NCI-H69 (cell line): Measurements from ENCODE around the gene ATP5F1C.
"Not testable (repeated sequence)": the region's sequence is repeated elsewhere in the genome, so short reads cannot be mapped to it uniquely, and the experiment has no call there.

Experiments used
- DNase-seq: peaks from one replicate; lab custom pipeline; 2025; lab: John Stamatoyannopoulos, UW

The ATP5F1C gene

DNA sequence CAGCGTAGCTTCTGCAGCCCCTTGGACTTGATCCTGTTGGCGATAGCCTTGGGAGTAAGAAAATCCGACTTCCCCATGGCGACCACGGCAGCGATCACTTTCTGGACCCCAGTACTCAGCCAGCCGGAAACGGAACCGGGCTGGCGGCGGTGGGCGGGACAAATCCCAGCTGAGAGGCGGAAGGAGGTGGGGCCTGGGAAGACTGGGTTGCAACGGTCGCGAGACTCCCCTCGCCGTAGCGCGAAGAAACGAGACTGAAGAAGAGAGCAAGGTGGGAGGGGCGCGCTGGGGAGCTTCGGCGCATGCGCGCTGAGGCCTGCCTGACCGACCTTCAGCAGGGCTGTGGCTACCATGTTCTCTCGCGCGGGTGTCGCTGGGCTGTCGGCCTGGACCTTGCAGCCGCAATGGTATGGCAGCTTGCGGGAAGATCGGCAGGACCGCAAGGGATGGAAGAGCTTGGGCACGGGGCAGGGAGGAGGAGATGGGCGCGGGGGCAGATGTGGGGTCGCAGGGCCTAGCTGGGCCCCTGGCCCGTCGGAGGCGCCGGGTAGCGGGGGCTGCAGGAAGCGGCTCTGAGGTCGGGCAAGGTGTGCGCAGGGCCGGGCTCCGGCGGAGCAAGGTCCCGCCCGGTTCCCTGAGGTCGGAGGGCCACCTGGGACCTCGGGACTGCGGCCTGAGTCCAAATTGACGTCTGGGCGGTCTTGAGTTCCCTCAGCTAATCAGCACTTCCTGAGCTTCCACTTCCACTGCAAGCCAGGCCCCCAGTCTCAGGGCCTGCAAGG, at the start of gene ATP5F1C, which contains the start of gene KIN:
Gene ATP5F1C (plus strand): TSS at position 321 of the 782 bp plus-strand sequence. CDS start 31 bp downstream, at position 352.
Gene KIN (minus strand): TSS at position 137 of the 782 bp plus-strand sequence. CDS start 60 bp downstream, at position 77.
- peak; percentile 92 for DNase-seq

DNA sequence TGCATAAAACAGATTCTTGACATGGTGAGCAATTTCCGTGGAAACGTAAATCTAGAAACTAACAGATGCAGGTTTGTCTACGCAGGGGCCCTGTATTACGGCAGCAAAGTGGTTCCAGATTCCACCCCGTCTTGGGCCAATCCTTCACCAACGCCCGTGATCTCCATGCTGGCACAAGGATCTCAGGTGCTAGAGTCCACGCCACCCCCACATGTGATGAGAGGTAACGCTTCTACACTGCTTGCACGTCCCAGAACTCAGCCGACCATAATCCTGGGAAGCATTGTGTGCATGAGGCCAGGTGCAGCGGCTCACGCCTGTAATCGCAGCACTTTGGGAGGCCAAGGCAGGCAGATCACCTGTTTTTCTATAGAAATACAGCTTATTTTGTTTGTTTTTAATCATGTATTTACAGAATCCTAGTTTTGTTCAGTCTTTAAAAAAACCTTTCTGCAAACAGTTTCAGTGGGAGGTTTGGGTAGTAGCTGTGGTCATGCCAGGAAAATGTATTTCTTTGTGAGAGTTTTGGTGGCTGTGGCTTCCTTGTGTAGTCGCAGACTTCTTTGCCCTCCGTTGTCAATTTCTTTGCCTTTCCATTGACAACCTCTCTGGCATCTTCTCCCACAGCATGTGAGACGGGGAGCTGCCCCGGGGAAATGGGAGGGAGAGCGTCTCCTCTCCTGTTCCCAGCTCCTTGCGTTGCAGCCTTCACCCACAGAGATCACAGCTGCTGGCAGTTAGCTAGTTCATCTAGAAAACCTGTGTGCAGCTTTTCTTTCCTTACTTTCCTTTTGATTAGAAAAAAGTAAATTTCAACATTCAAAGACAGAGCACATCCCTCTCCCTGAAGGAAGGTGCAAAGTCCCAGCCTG, 49.2 kb upstream of the ATP5F1C start:
- DNase-seq: peak; percentile 32

DNA sequence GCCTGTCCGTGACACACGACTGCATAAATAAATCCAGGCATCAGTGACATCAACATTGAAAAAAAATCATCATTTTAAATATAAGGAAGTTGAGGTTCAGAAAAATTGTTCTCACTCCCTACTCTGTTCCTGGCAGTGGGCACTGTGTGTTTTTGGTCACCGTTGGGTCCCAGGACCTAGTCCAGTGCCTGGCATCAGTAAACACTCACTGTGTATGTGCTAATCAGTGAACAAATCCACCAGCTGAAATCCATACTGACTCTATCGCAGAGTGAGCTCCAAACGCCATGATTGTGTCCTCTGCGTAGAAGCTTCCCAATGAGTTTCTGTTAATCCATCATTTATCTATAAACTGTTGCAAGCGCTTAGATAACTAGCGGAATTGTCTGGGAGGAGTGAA, 43.7 kb upstream of the ATP5F1C start:
- no peak for DNase-seq

DNA sequence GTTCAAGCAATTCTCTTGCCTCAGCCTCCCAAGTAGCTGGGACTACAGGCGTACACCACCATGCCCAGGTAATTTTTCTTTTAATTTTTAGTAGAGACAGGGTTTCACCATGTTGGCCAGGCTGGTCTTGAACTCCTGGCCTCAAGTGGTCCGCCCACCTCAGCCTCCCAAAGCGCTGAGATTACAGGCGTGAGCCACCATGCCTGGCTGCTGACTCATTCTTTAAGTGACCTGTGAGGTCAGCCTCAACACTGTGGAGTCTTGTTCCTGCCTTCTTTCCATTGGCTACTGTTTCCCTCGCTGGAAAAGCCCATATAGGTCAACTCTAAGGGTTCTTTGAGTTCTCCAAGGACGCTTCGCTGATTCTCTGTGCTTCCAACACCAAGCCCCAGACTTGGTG, 39.3 kb upstream of the ATP5F1C start:
- DNase-seq: not testable (repeated sequence)

- no peak for DNase-seq
Measured at GRCh38 chr10:7750222-7750621, 37.8 kb upstream of the ATP5F1C start.

DNA sequence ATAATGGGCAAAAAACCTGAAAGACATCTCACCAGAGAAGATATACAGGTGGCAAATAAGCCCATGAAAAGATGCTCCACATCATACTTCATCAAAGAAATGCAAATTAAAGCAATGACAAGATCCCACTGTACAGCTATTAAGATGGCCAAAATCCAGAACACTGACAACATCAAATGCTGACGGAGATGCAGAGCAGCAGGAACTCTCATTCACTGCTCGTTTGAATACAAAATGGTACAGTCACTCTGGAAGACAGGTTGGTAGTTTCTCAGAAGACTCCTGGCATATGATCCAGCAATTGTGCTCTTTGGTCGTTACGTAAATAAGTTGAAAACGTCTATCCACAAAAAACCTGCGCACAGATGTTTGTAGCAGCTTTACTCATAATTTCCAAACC, 35.7 kb upstream of the ATP5F1C start:
- no peak for DNase-seq

- DNase-seq: no peak
Measured at GRCh38 chr10:7755103-7755502, 32.9 kb upstream of the ATP5F1C start.

DNA sequence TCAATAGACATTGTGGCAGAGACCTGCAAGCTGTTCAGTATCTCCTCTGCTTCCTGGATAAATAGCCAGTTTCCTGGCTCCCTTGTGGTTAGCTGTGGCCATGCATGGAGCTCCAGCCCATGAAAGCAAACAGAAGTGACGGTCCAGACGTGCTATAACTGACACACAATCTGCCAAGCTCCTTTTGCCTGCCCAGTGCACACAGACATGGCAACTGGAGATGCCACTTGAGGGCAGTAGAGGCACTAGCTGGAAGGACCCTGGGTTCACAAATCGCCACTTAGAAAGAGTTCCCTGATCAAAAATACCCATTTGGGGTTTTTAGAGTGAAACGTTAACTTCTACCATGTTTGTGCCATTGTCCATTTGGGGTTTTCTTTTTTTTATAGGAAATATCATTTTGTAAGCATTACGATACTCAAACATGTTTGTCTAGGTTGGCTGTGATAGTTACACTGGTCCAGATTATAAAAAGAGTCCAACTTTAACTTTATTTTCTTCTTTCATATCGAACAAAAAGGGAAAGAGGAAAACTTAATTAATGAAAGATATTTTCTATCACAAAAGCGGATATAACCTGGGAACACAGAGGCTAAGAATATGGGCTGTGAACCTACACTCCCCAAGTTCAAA, 31.5 kb upstream of the ATP5F1C start:
- DNase-seq: peak; percentile 45

DNA sequence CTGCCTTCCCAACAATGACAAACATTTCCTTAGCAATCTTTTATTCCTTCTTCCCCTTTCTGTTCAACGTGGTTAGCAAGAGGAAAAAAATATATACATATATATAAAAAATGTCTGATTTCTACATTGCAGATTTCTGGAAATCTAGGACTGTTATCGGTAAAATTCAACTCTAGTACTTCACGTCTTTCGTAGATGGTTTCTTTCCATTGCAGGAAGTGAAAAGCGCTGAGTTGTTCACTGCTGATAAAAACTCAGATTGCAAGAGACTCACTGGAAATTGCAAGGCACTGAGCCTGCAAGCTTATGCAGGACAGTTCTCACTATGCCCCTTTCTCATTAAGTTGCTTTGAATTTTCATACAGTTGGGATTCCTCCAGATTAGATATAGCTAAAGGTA, 24.0 kb upstream of the ATP5F1C start:
- DNase-seq: no peak

- no peak for DNase-seq
Measured at GRCh38 chr10:7766241-7766640, 21.7 kb upstream of the ATP5F1C start.

- no peak for DNase-seq
Measured at GRCh38 chr10:7767209-7767608, 20.8 kb upstream of the ATP5F1C start.

GRCh38 chr10:7768417-7768816, 19.6 kb upstream of the ATP5F1C start:
- no peak for DNase-seq

DNA sequence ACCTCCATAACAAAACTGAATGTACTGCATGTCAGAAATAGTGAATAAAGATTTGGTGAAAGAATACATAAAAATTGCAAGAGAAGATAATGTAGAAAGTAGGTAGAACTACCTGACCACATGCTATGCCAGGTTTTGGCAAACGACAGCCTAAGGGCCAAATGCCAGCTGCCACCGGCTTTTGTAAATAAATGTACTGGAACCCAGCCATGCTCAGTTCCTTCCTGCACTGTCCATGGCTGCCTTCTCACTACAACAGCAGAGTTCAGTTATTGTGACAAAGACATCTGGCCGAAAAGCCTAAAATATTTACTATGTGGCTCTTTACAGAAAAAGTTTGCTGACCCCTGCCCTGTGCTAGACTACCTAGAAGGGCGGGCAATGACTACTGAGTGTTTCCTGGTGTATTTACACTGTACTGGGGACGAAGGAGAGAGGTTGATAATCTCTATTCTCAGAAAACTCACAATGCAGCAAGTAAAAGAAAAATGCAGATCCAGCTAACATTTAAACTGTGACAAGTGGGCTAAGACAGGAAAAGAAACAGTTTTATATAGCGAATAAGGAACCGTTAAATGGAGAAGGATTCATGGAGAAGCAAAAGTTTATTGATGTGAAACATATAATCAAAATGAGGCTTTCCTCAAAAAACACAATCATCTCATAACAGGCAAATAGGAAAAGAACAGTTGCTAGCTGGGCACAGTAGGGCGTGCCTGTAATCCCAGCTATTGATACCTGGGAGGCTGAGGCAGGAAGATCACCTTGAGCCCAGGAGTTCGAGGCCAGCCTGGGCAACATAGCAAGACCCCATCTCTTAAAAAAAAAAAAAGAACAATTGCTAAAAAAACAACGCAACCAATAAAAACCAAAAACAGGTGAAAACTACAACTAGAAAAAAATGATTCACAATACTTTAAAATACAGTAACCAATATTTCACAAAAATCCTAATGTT, 13.9 kb upstream of the ATP5F1C start:
- peak; percentile 75 for DNase-seq

GRCh38 chr10:7776777-7777176, 11.2 kb upstream of the ATP5F1C start:
- DNase-seq: no peak

DNA sequence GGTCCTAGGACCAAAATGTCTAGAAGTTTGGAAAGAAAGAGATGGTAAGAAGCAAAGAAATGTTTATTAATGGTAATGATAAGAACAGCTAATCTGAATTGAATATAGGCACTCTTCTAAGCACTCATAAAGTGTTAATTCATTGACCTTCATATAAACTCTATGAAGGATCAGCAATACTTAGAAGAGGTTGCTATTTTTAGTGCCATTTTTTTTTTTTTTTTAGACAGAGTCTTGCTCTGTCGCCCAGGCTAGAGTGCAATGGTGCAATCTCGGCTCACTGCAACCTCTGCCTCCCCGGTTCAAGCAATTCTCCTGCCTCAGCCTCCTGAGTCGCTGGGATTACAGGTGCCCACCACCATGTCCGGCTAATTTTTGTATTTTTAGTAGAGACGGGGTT, 5.8 kb upstream of the ATP5F1C start:
- DNase-seq: not testable (repeated sequence)

GRCh38 chr10:7786430-7786829, 1.5 kb upstream of the ATP5F1C start:
- DNase-seq: no peak

DNA sequence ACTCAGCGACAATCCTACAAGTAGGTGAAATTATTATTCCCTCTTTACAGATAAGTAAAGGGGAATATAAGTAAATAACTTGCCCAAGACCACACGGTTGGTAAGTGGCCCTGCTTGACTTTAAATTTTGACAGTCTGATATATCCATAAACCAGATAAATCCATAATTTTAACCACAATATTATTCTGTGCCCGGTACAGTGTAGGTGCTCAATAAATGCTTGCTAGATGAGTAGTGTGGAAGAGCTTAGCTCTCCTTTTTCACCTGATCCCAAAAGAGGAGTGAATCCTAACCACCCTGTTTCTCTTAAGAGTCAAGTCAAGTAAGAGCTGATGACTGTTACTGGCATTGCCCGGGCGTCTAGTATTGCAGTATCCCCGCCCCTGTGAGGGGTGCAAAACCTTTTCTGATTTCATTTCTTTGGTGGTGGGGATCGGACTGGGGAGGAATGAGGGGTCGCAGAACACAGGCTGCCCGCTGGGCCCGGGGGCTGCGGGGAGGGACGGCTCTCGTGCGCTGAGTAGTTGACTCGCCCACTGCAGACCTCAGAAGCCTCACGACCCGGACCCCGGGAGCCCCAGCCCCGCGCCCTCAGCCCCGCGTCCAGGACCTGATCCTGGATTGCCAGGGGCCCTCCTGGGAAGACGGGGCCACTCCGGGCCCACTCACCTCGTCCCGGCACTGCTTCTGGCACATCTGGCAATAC, 674 bp upstream of the ATP5F1C start:
- peak; percentile 17 for DNase-seq

- peak; percentile 44 for DNase-seq
Measured at GRCh38 chr10:7788639-7789286, 786 bp downstream of the ATP5F1C start.

DNA sequence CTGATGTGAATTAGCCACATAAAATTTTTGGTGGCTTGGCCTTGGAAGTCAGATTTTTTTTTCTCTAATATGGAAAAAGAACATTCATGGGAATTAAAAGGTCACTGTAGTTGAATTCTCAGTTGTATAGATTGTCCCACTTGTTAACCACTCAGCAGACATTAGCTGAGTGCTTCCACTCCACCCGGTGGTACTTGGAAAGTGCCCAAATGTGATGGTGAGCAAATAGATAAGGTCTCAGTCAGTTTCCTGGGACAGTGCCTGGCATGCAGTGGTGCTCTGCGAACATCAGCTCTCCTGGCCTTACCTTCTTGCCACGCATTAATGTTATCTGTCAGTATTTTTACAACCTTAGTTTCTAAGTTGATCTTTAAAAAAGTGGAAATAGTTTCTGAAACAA, 1.4 kb downstream of the ATP5F1C start:
- peak; percentile 21 for DNase-seq

GRCh38 chr10:7792541-7792940, 4.6 kb downstream of the ATP5F1C start:
- DNase-seq: no peak
